ENCODE measurements around the gene ELOF1. TPM values are rescaled to one million over a fixed set of nuclear protein-coding genes. Genes with fewer than 3 reads are reported as not detected.
"Not testable (repeated sequence)": the region's sequence is repeated elsewhere in the genome, so short reads cannot be mapped to it uniquely, and the experiment has no call there.

ELOF1 gene
- total RNA-seq, 1 donor from 2014 or later: 64.6 TPM

GRCh38 chr19:11573354-11573753, 14.3 kb upstream of the ELOF1 start:
- intact Hi-C loops (cut with micrococcal nuclease): not testable (repeated sequence)

- intact Hi-C loops (cut with micrococcal nuclease): no loop called here
Observed at GRCh38 chr19:11570039-11570462, 11.0 kb upstream of the ELOF1 start.

GRCh38 chr19:11566164-11566563, 7.1 kb upstream of the ELOF1 start:
- intact Hi-C loops (cut with micrococcal nuclease): no loop called here

GRCh38 chr19:11565649-11565980, 6.6 kb upstream of the ELOF1 start:
- intact Hi-C loops (cut with micrococcal nuclease): not testable (repeated sequence)

- intact Hi-C loops (cut with micrococcal nuclease): not testable (repeated sequence)
Observed at GRCh38 chr19:11564082-11564807, 5.2 kb upstream of the ELOF1 start.

- intact Hi-C loops (cut with micrococcal nuclease): no loop called here
Observed at GRCh38 chr19:11563532-11563931, 4.5 kb upstream of the ELOF1 start.

- intact Hi-C loops (cut with micrococcal nuclease): loop anchor here (1.0 kb wide), 3 partner anchors 21 to 214 kb away; partner anchors contain the start of genes CCDC159 and TMEM205
Observed at GRCh38 chr19:11560404-11561051, 1.5 kb upstream of the ELOF1 start.

- intact Hi-C loops (cut with micrococcal nuclease): no loop called here
Observed at GRCh38 chr19:11556634-11557420, 2.2 kb downstream of the ELOF1 start.

- intact Hi-C loops (cut with micrococcal nuclease): no loop called here
Observed at GRCh38 chr19:11555246-11555645, 3.8 kb downstream of the ELOF1 start.

- intact Hi-C loops (cut with micrococcal nuclease): no loop called here
Observed at GRCh38 chr19:11554160-11554559, 4.9 kb downstream of the ELOF1 start.

GRCh38 chr19:11552666-11553372, 6.2 kb downstream of the ELOF1 start:
- intact Hi-C loops (cut with micrococcal nuclease): no loop called here

GRCh38 chr19:11551603-11552235, 7.3 kb downstream of the ELOF1 start:
- intact Hi-C loops (cut with micrococcal nuclease): no loop called here

- intact Hi-C loops (cut with micrococcal nuclease): no loop called here
Observed at GRCh38 chr19:11550265-11550664, 8.8 kb downstream of the ELOF1 start.

GRCh38 chr19:11549386-11549953, 9.6 kb downstream of the ELOF1 start:
- intact Hi-C loops (cut with micrococcal nuclease): no loop called here

- intact Hi-C loops (cut with micrococcal nuclease): no loop called here
Observed at GRCh38 chr19:11547929-11548700, 10.9 kb downstream of the ELOF1 start.

- intact Hi-C loops (cut with micrococcal nuclease): no loop called here
Observed at GRCh38 chr19:11541238-11541637, 17.8 kb downstream of the ELOF1 start.

GRCh38 chr19:11540645-11541044, 18.4 kb downstream of the ELOF1 start:
- intact Hi-C loops (cut with micrococcal nuclease): no loop called here

- intact Hi-C loops (cut with micrococcal nuclease): no loop called here
Observed at GRCh38 chr19:11539495-11540365, 19.3 kb downstream of the ELOF1 start.
